Erythroblast (primary cell): Measurements from ENCODE around the gene PLD5.

ENCODE experiments used
- GATA1 ChIP-seq: IDR thresholded peaks from 2 replicates; pipeline ENCODE4 v1.6.1; 2011; ENCODE audit warnings: low read depth, mild to moderate bottlenecking, control low read depth, low read length, moderate library complexity
- POLR2A ChIP-seq: IDR thresholded peaks from 2 replicates; pipeline ENCODE4 v1.6.1; 2011; ENCODE audit warnings: mild to moderate bottlenecking, low read length

DNA sequence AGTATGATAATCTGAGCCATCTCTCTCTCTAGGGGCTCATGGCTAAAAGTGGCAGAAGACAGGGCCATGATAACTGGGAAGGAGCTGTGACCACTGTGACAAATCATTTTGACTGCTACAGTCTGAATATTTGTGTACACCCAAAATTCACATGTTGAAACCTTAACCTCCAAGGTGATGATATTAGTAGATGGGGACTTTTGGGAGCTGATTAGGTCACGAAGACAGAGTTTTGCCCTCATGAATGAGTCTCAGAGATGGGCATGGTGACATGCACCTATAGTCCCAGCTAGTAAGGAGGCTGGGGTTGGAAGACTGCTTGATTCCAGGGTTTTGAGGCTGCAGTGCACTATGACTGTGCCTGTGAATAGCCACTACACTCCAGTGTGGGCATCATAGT is 174.9 kb downstream of the PLD5 start:
- TF ChIP-seq POLR2A (no peak), GATA1 (no peak)
